Anterior cingulate cortex (tissue), 58 donors: ENCODE data around the gene MORN1.

Experiments used
- DNase-seq, 58 donors: peaks; one replicate each; lab custom pipeline; 2025; lab: John Stamatoyannopoulos, UW

The MORN1 gene

DNA sequence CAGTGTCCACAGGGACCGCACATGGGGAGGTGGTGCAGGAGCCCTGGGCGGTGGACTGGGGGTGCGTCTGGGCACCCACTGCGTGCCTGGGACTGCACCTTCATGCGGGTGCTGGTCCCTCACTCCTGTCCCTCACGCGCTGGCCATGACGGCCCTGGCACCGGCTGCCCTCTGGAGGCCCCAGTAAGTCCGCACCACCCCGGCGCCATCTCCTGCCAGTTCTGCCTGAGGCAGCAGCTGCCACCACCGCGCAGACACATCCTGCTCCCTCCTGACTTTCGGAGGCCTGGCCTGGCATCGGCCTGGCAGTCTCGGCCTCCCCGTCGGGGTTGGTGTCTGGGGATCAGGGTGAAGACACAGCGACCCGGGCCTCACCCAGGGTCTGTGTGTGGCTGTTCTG lies 64.8 kb downstream of the MORN1 start:
- DNase-seq: no peak

GRCh38 chr1:2324553-2325366 lies 66.6 kb downstream of the MORN1 start:
- no peak for DNase-seq

DNA sequence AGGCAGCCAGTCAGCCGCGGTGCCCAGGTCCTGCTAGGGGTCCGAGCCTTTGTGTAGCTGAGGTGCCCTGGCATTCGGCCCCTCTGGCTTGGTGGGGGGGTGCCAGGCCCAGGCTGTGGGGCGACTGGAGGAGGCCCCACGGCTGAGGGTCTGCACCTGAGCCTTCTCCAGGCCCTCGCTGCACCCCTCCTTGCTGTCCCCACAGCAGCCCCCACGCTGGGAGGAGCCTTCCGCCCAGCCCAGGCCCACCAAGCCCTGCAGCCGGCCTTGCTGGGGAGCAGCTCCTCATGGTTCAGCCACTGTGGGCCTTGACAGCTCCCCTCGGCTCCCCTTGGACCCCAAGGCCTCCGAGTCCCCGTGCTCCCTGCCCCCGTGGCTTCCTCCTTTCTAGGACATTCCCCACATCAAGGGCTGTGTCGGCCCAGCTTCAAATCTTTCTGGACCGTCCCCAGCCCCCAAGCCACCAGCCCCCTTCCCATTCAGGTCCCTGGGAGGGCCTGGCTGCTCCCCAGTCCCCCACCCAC lies 67.8 kb downstream of the MORN1 start:
- DNase-seq: no peak

- peak in 14 of 58 donors; percentile 23 to 74 (median 60) for DNase-seq
Measured at GRCh38 chr1:2322581-2323211, 68.7 kb downstream of the MORN1 start.

DNA sequence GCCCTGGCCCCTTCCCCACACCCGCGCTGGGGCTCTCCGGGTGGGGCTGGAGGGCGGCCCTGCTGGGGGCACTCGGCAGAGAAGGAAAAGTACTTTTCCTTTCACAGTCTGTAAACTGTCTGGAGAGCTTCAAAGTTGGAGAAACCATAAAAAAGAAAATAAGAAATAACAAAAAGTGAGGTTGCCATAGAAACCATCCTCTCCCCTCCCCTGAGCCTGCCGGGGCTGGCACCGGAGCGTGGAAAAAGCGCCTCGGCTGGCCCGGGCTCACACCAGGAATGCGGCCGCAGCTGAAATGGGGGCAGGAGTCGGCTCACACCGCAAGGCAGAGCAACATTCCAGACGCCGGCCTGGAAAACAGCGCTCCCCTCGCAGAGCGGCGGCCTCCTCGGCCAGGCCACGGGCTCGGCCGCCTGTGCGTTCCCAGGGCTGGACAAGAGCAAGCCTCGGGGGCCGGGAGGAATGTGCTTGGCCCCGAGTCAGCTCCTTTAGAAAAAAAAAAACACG lies 69.2 kb downstream of the MORN1 start:
- peak in 43 of 58 donors; percentile 26 to 81 (median 55) for DNase-seq

GRCh38 chr1:2320760-2321667 lies 70.3 kb downstream of the MORN1 start:
- DNase-seq: no peak

- DNase-seq: no peak
Measured at GRCh38 chr1:2320006-2320405, 71.3 kb downstream of the MORN1 start.

- no peak for DNase-seq
Measured at GRCh38 chr1:2319291-2319690, 72.1 kb downstream of the MORN1 start.

DNA sequence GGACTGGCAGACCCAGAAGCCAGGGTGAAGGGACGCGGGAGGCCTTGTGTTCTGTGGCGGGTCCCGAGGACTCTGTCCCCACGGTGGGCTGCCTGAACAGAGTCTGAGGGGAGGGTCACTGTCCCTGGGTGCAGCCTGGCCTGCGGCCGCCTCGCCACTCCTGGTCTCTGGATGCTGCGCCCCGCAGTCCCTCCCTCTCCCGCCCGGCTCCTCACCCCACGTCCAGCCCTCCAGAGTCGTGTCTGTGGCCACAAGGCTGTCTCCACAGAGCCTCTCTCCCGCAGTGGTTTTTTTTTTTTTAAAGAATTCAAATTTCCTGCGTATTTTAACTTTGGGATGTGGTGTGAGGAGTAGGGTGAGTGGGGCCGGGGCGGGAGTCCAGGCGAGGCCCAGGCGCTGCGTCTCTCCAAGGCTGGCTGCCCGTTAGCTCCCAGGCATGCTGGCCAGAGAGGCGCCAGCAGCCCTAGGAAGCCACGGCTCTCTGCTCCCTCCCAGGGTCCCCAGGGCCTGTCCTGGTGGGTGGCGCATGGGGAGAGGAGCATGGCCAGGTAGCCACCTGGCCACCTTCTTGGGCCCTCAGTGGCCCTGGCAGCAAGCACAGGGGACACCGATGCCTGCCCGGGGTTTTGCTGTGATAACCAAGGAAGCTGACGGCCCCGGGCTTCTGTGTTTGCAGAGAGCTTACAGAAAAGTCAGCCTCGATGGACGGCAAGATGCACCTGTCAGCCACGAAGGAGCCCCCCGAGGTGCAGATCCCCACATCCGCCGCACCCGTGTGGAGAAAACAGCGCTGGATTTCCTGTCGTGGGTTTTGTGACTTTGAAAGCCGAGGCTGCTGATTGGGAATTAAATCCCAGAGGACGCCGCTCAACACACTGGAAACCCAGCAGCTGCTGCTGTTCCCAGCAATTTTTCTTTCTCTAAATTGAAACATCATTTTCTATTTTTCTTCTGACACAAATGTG lies 72.8 kb downstream of the MORN1 start:
- DNase-seq: peak in 1 of 58 donors; percentile 19

DNA sequence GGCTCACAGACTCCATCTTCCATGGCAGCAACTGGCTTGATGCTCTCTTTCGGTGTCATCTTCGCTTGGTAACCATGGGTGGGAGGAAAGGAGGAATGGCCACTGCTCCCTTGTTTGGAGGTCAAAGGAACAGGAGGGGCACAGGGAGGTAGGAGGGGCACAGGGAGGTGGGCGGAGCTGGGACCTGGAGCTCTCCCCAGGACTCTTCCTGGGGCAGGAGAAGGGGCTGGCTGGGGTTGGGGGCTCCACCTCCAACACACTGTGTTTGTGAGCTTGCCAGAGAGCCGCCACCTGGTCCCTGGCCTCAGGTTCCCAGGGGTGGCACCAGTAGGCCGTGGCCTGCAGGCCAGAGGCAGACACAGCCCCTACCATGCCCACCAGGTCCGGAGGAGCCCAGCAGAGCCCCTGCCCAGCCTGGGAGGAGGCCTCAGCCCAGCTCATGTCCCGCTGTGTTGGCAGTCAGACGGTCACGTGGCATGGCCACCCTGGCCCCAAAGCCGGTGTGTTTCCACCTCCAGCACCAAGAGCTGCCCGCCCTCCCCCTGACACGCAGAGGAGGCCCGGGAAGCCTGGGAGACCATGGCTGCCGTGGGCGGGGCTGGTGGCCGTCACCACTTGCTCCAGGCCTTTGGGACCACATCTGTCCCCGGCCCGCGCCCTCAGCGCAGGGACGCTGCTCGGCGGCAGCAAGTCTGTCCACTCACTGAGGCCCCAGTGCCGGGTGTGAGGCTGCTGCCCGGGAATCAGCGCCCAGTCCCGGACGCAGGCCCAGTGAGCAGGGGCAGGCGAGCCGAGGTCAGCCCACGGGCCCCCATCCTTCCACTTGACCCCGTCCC lies 73.9 kb downstream of the MORN1 start:
- DNase-seq: no peak

DNA sequence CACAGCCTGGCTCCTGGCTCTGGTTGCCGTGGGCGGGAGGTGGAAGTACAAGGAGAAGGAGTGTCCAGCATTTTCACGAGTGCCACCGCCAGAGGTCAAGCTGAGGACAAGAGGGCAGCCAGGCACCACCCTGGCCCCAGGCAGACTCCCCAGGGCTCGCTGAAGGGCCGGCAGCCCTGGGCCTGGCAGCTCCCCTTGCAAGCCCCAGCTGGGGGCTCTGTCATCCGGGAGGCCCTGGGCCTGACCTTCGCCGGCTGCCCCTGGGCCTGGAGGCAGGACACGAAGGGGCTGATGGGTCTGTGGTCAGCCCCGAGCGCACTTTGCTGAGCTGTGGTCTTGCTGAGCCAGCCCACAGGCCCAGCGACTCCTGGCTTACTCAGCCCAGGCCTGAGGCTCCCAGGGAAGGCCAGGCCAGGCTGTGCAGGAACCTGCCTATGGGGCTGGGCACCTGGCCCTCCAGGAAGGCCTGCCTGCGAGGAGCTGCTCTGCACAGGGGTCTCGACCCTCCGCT lies 74.8 kb downstream of the MORN1 start:
- no peak for DNase-seq

- no peak for DNase-seq
Measured at GRCh38 chr1:2315674-2316450, 75.5 kb downstream of the MORN1 start.

- peak in 1 of 58 donors; percentile 28 for DNase-seq
Measured at GRCh38 chr1:2314803-2315673, 76.3 kb downstream of the MORN1 start.

DNA sequence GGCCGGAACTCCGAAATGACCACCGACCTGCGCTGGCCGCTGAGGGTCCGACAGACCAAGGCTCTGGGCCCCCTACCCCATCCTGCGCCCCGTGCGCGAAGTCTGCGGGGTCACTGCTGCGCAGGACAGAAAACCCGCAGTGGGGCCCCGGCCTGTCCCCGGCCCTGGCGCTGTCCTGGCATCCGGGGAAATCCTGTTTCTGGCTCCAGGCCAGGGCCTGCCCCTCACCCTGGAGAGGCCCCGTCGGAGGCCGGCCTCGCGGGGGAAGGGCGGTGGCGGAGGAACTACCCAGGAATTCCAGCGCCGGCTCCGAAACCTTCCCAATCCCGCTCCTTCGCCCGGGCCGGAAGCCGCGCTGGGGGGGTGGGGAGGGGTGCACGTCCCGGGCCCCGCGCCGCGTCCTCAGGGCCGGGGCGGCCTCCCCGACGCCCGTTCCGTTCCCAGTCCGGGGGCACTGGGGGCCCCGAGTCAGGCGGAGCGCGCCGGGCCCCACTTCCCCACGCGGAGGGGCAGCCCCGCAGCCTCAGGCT lies 77.0 kb downstream of the MORN1 start:
- DNase-seq: peak in 1 of 58 donors; percentile 5

DNA sequence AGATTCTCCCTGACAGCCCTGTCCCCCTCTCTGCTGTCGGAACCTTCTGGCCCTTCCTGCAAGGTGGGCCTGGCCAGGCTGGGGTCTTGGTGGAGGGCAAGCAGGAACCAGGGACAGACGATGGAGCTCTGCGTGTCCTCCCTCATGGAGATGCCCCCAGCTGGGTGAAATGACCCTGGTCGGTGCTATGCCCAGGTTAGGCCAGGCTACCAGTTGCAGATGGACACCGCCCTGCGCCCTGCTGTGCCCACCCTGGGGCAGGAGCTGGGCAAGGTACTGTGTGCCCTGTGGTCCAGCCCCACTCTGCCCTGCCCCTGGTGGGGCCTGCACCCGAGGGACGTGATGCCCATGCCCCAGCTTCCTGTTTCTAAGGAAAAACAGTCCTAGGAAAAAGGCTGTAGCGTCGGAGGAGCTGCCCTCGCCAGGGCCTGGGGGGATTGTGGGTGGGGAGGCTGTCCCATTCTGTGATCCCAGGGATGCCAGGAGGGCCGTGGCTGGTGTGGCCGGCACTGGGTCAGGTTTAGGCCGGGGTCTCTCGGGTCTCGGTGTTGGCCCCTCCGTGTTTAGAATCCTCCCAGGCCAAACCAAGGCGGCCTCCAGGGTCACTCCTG lies 77.6 kb downstream of the MORN1 start:
- no peak for DNase-seq
